ENCODE data around the gene CSF3R.
"Not testable (repeated sequence)": the region's sequence is repeated elsewhere in the genome, so short reads cannot be mapped to it uniquely, and the experiment has no call there.

The CSF3R gene

DNA sequence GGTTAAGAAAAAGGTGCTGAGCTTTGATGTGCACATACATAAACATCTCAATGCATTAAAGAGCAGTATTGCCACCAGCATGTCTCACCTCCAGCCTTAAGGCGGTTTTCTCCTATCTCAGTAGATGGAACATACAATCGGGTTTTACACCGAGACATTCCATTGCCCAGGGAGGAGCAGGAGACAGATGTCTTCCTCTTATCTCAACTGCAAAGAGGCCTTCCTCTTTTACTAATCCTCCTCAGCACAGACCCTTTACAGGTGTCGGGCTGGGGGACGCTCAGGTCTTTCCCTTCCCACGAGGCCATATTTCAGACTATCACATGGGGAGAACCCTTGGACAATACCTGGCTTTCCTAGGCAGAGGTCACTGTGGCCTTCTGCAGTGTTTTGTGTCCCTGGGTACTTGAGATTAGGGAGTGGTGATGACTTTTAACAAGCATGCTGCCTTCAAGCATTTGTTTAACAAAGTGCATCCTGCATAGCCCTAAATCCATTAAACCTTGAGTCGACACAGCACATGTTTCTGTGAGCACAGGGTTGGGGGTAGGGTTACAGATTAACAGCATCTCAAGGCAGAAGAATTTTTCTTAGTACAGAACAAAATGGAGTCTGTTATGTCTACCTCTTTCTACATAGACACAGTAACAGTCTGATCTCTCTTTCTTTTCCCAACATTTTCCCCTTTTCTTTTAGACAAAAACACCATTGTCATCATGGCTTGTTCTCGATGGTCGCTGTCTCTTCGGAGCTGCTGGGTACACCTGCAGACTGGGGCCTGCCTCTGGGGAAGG, 6.7 kb upstream of the CSF3R start:
- not testable (repeated sequence) for H3K4me3 ChIP-seq (ENCODE audit: low read depth, low read length); H3K9ac ChIP-seq (ENCODE audit: low read depth, low read length); H3K36me3 ChIP-seq (ENCODE audit: control insufficient read depth, insufficient read depth, low read length); H3K9me3 ChIP-seq (ENCODE audit: control insufficient read depth, insufficient read depth, low read length); H3K27me3 ChIP-seq (ENCODE audit: control insufficient read depth, insufficient read depth, low read length); H3K4me1 ChIP-seq (ENCODE audit: control insufficient read depth, insufficient read depth, low read length)

DNA sequence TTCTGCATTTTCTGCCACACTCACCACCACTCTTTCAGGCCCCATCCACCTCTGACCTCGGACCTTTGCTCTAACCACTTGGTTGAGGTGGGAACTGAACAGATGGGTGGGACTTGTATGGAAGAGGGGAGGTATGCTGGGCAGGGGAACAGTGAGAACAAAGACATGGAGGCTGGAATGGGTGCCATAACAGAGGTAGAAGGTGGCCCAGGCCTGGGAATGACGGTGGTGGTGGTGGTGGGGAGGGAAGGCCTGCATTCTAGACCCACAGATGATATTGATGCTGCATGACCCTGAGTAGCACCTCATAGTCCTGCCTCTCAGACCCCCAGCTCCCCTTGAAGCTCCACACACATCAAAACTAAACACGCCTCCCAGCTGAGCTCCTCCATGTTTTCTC, 5.2 kb upstream of the CSF3R start:
- Histone ChIP-seq H3K36me3 (ENCODE audit: control insufficient read depth, insufficient read depth, low read length) (no peaks in the 10 kb centered on the region), H3K9me3 (ENCODE audit: control insufficient read depth, insufficient read depth, low read length) (no peaks in the 10 kb centered on the region), H3K4me3 (ENCODE audit: low read depth, low read length) (no peak overlapping the region), H3K9ac (ENCODE audit: low read depth, low read length) (no peak overlapping the region), H3K27me3 (ENCODE audit: control insufficient read depth, insufficient read depth, low read length) (no peaks in the 10 kb centered on the region), H3K4me1 (ENCODE audit: control insufficient read depth, insufficient read depth, low read length) (no peaks in the 10 kb centered on the region)

DNA sequence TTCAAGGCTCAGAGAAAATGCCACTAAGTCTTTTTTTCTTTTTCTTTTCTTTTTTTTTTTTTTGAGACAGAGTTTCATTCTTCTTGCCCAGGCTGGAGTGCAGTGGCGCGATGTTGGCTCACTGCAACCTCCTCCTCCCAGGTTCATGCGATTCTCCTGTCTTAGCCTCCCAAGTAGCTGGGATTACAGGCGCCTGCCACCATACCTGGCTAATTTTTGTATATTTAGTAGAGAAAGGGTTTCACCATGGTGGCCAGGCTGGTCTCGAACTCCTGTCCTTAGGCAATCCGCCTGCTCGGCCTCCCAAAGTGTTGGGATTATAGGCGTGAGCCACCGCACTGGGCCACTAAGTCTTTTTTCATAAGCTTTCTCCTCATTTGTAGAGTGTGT, 4.6 kb upstream of the CSF3R start:
- H3K27me3 ChIP-seq (ENCODE audit: control insufficient read depth, insufficient read depth, low read length); H3K4me1 ChIP-seq (ENCODE audit: control insufficient read depth, insufficient read depth, low read length); H3K9ac ChIP-seq (ENCODE audit: low read depth, low read length); H3K4me3 ChIP-seq (ENCODE audit: low read depth, low read length); H3K36me3 ChIP-seq (ENCODE audit: control insufficient read depth, insufficient read depth, low read length); H3K9me3 ChIP-seq (ENCODE audit: control insufficient read depth, insufficient read depth, low read length): not testable (repeated sequence)

DNA sequence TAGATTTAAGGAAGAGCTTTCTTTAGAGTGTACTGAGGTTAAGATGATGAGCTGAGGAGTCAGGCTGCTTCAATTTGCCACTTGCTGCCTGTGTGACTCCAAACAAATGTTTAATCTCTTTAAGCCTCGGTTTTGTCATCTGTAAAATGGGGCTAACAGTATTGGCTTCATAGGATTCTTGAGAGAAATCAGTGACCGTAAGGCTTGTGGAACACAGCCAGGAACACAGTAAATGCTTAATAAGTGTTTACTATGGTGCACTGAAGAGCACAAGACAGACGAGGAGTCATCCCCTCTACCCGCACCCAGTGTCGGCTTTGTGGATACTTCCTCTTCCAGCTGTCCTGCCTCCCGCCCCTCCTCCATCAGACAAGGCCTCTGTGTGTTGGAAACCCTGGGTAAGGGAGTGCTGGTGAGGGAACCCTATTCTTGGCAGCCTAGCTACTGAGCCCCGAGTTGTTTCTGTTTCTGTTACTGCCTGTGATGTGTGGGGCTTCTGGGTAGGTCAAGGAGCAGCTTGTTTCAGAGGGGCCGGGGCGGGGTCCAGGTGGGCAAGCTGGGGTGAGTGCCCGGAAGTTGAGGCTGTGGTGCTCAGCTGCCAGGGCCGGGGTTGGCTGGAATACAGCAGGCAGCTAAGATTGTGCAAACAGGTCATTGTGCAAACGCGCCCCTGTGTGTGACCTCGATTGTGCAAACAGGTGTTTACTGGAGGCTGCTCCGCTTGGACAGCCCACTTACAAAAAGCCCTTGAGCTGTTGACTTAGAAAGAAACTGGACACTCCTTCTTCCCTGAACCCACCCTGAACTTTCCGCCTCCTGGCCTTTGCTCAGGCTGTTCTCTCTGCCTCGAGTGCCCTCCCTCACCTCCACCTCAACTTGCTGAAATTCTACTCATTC, 4.0 kb upstream of the CSF3R start:
- H3K4me1 ChIP-seq (ENCODE audit: control insufficient read depth, insufficient read depth, low read length) = no peaks in the 10 kb centered on the region
- H3K9ac ChIP-seq (ENCODE audit: low read depth, low read length) = no peak overlapping the region
- no peaks in the 10 kb centered on the region for H3K36me3 ChIP-seq (ENCODE audit: control insufficient read depth, insufficient read depth, low read length)
- H3K27me3 ChIP-seq (ENCODE audit: control insufficient read depth, insufficient read depth, low read length) = no peaks in the 10 kb centered on the region
- H3K4me3 ChIP-seq (ENCODE audit: low read depth, low read length) = no peak overlapping the region
- H3K9me3 ChIP-seq (ENCODE audit: control insufficient read depth, insufficient read depth, low read length) = no peaks in the 10 kb centered on the region

DNA sequence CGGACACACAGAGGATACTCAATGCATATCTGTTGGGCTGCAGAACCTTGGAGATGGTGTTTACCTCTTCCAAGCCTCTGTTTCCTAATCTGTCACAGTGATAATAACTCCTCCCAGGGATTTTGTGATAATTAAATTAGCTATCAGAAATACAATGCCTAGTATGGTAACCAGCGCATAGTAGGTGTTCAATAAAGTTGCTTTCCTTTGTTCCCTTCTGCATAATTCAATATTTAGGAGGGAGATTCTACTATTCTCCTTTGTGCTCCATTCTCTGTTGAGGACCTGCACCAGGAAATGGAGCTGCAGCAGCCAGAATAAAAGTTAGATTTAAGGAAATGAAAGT, 3.4 kb upstream of the CSF3R start:
- Histone ChIP-seq H3K4me1 (ENCODE audit: control insufficient read depth, insufficient read depth, low read length) (no peaks in the 10 kb centered on the region), H3K27me3 (ENCODE audit: control insufficient read depth, insufficient read depth, low read length) (no peaks in the 10 kb centered on the region), H3K4me3 (ENCODE audit: low read depth, low read length) (no peak overlapping the region), H3K36me3 (ENCODE audit: control insufficient read depth, insufficient read depth, low read length) (no peaks in the 10 kb centered on the region), H3K9me3 (ENCODE audit: control insufficient read depth, insufficient read depth, low read length) (no peaks in the 10 kb centered on the region), H3K9ac (ENCODE audit: low read depth, low read length) (no peak overlapping the region)

DNA sequence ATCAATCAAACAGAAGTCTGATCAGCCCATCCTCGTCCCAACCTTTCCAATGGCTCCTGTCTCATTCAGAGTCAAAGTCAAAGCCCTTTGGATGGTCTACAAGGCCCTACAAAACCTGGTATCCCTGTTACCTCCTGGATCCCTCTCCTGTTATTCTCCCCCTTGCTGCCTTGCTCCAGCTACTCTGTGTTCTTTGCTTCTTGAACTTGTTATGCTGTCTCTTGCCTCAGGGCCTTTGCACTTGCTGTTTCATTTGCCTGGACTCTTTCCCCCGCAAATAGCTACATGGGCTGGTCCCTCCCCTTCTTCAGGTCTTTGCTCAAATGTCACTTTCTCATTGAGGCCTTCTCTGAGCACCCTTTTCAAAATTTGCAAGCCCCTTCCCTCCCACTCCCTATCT, 1.4 kb upstream of the CSF3R start:
- Histone ChIP-seq H3K9me3 (ENCODE audit: control insufficient read depth, insufficient read depth, low read length) (no peaks in the 10 kb centered on the region), H3K9ac (ENCODE audit: low read depth, low read length) (no peak overlapping the region), H3K4me3 (ENCODE audit: low read depth, low read length) (no peak overlapping the region), H3K4me1 (ENCODE audit: control insufficient read depth, insufficient read depth, low read length) (no peaks in the 10 kb centered on the region), H3K36me3 (ENCODE audit: control insufficient read depth, insufficient read depth, low read length) (no peaks in the 10 kb centered on the region), H3K27me3 (ENCODE audit: control insufficient read depth, insufficient read depth, low read length) (no peaks in the 10 kb centered on the region)

DNA sequence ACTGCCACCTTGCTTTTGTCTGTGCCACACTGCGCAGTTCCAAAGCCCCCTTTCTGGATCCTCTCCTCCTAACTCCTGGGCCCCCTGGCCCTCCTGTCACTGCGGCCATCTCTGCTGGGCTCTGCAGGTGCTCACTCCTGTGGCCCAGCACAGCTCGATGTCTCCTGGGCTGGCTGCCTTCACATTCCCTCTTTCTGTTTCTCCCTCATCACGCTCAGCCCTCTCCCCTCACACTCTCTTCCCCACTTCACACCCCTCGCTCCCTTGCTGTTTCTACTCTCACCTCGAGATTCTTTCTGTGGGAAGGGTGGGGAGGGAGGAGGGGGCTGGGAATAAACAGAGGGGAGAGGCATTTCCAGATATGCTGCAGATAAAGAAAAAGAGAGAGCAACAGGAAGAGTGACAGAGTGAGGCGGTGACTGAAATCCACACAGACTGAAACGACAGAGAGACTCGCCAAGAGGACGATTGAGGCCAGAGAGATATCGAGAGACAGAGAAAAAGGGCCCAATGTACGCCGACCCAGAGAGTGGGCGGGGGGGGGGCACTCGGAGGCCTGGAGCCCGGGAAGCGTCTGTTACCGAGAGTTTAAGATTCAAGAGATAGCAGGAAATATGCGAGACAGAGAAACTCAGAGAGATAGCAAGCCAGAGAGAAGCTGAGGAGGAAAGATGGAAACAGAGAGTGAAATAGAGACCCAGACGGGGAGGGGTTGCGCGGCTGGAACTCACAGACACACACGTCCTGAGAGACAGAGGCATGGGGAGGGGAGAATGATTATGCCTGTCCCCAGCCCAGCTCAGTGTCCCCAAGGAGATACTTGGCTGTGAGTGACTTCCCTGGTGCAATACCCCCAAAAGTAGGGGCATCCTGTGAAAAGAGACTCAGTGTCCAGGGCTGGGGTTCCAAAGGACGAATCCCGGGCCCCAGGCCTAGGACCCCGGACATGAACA, 666 bp downstream of the CSF3R start:
- Histone ChIP-seq H3K4me3 (ENCODE audit: low read depth, low read length) (no peak overlapping the region), H3K4me1 (ENCODE audit: control insufficient read depth, insufficient read depth, low read length) (no peaks in the 10 kb centered on the region), H3K36me3 (ENCODE audit: control insufficient read depth, insufficient read depth, low read length) (no peaks in the 10 kb centered on the region), H3K9ac (ENCODE audit: low read depth, low read length) (no peak overlapping the region), H3K9me3 (ENCODE audit: control insufficient read depth, insufficient read depth, low read length) (no peaks in the 10 kb centered on the region), H3K27me3 (ENCODE audit: control insufficient read depth, insufficient read depth, low read length) (no peaks in the 10 kb centered on the region)

DNA sequence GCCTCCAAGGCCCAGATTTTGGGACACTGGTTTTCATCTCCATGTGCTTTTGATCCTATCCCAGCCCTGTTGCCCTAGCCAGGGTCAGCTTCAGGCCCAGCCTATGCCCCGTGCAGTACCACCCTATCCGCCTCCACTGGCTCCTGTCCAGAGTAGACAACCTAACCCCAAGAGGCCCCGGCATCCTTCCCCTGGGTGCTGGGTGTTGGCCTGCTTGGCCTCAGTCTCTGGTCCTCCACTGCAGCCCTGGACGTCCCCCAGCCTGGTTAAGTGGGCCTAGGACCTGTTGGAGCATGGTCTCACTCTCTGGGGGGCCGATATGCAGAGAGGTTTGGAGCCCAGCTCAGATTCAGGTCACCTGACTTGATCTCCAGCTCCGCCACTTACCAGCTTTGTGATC, 1.6 kb downstream of the CSF3R start:
- no peaks in the 10 kb centered on the region for H3K27me3 ChIP-seq (ENCODE audit: control insufficient read depth, insufficient read depth, low read length)
- H3K9me3 ChIP-seq (ENCODE audit: control insufficient read depth, insufficient read depth, low read length) = no peaks in the 10 kb centered on the region
- no peaks in the 10 kb centered on the region for H3K36me3 ChIP-seq (ENCODE audit: control insufficient read depth, insufficient read depth, low read length)
- H3K4me1 ChIP-seq (ENCODE audit: control insufficient read depth, insufficient read depth, low read length) = no peaks in the 10 kb centered on the region
- no peak overlapping the region for H3K9ac ChIP-seq (ENCODE audit: low read depth, low read length)
- H3K4me3 ChIP-seq (ENCODE audit: low read depth, low read length) = no peak overlapping the region

DNA sequence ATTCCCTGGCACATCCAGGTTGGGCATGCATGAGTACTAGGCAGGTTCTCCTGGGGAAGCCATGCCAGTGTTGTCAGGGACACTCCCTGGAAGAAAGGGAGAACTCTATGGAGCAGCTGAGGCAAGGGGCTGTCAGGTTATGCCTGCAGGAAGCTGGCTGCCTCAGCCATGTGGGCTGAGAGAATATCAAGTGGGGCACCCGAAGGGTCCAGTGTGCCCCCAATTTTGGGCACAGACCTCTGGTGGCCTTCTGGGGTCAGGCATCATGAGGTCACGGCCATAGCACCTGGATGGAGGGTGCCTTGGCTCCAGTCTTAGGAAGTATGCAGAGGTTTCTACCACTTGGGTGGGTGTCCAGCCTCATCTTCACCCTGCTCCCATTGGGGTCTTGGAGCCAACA, 2.6 kb downstream of the CSF3R start:
- no peak overlapping the region for H3K4me3 ChIP-seq (ENCODE audit: low read depth, low read length)
- H3K4me1 ChIP-seq (ENCODE audit: control insufficient read depth, insufficient read depth, low read length) = no peaks in the 10 kb centered on the region
- H3K9me3 ChIP-seq (ENCODE audit: control insufficient read depth, insufficient read depth, low read length) = no peaks in the 10 kb centered on the region
- H3K9ac ChIP-seq (ENCODE audit: low read depth, low read length) = no peak overlapping the region
- H3K27me3 ChIP-seq (ENCODE audit: control insufficient read depth, insufficient read depth, low read length) = no peaks in the 10 kb centered on the region
- no peaks in the 10 kb centered on the region for H3K36me3 ChIP-seq (ENCODE audit: control insufficient read depth, insufficient read depth, low read length)

DNA sequence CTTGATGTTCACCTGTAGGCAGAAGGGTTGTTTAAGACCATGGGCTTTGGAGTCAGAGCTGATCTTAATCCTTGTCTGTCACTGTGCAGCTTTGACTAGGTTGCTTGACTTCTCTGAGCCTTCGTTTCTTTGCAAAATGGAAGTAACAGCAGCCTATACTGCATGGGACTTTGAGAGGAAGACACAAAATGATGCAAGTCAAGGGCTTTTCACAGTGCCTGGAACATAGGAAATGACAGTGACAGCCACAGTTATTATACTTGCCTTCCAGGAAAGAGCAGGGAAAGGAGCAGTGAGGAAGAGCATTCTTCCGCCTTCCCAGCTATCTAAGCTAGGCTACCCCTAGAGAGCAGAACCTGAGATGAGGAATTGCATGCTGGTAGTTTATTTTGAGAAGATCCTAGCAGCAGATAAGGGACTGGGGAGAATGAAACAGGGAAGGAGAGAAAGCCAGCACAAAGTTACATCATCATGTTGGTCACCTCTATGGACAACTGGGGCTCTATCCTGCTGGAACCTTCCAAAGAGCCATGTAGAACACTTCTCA, 3.1 kb downstream of the CSF3R start:
- Histone ChIP-seq H3K27me3 (ENCODE audit: control insufficient read depth, insufficient read depth, low read length) (no peaks in the 10 kb centered on the region), H3K4me3 (ENCODE audit: low read depth, low read length) (no peak overlapping the region), H3K9me3 (ENCODE audit: control insufficient read depth, insufficient read depth, low read length) (no peaks in the 10 kb centered on the region), H3K4me1 (ENCODE audit: control insufficient read depth, insufficient read depth, low read length) (no peaks in the 10 kb centered on the region), H3K9ac (ENCODE audit: low read depth, low read length) (no peak overlapping the region), H3K36me3 (ENCODE audit: control insufficient read depth, insufficient read depth, low read length) (no peaks in the 10 kb centered on the region)

DNA sequence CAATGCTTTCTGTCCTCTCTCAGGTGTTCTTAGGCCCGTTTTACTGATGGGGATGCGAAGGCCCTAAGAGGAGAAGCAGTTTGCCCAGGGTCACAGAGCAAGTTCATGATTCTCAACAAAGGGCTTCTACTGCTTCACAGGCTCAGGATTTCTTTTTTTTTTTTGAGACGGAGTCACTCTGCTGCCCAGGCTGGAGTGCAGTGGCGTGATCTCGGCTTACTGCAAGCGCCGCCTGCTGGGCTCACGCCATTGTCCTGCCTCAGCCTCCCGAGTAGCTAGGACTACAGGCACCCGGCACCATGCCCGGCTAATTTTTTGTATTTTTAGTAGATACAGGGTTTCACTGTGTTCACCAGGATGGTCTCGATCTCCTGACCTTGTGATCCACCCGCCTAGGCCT, 5.1 kb downstream of the CSF3R start:
- not testable (repeated sequence) for H3K4me1 ChIP-seq (ENCODE audit: control insufficient read depth, insufficient read depth, low read length); H3K9ac ChIP-seq (ENCODE audit: low read depth, low read length); H3K36me3 ChIP-seq (ENCODE audit: control insufficient read depth, insufficient read depth, low read length); H3K27me3 ChIP-seq (ENCODE audit: control insufficient read depth, insufficient read depth, low read length); H3K4me3 ChIP-seq (ENCODE audit: low read depth, low read length); H3K9me3 ChIP-seq (ENCODE audit: control insufficient read depth, insufficient read depth, low read length)

Measured in iPS-15b (cell line).